NB4 (cell line): ENCODE data around the gene CCDC110.

Experiments used
- DNase-seq: peaks from one replicate; pipeline ENCODE4 v3.0.0; 2010; ENCODE audit warnings: low read depth
- H3K4me3 ChIP-seq: one replicate; pipeline ENCODE4 v1.5.1; 2011; ENCODE audit warnings: mild to moderate bottlenecking, low read depth, low read length, moderate library complexity
- MYC ChIP-seq: IDR thresholded peaks from 2 replicates; pipeline ENCODE4 v1.6.1; 2011; ENCODE audit warnings: low read depth, low read length
- POLR2A ChIP-seq: IDR thresholded peaks from 2 replicates; pipeline ENCODE4 v1.6.1; 2011; ENCODE audit warnings: mild to moderate bottlenecking; ENCODE audit not compliant: insufficient read length; ENCODE audit errors: extremely low read depth
- TF ChIP-seq, protein P1 (sequence below): IDR thresholded peaks from one replicate; pipeline ENCODE4 v1.5.1; 2012; ENCODE audit warnings: low read depth, low read length
- TF ChIP-seq, protein P2 (sequence below): IDR thresholded peaks from 2 replicates; pipeline ENCODE4 v1.6.1; 2011; ENCODE audit warnings: low read depth, low read length

CCDC110 gene

DNA sequence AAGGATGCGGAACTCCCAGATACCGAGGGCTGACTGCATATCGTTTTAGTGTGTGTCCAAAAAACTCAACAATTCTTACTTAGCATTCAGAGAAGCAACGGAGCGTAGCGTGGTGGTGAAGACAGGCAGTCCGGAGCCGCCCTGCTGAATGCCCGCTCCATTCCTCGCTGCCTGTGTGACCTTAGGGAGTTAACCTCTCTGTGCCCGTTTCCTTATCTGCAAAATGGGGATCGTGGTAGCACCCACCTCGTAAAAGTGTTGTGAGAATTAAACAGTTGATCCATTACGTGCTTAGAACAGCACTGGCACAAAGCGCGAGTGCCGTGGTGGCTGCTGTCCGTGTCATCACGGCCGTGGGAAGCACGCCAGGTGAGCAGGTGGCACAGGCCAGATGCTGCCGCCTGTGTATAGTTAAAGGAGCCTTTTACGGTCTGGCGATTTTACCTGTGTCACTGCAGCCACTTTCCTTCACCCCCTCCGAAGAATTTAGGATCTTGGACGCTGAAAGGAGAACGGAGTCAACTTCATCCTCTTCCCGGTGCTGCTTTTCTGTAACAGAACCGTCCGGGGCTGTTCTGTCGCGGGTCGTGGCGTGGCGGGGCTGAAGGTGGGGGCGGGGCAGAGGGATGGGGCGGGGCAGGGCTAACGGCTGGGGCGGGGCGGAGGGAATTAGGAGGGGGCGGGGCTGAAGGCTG, 885 bp downstream of the CCDC110 start:
- TF ChIP-seq, protein P1, sequence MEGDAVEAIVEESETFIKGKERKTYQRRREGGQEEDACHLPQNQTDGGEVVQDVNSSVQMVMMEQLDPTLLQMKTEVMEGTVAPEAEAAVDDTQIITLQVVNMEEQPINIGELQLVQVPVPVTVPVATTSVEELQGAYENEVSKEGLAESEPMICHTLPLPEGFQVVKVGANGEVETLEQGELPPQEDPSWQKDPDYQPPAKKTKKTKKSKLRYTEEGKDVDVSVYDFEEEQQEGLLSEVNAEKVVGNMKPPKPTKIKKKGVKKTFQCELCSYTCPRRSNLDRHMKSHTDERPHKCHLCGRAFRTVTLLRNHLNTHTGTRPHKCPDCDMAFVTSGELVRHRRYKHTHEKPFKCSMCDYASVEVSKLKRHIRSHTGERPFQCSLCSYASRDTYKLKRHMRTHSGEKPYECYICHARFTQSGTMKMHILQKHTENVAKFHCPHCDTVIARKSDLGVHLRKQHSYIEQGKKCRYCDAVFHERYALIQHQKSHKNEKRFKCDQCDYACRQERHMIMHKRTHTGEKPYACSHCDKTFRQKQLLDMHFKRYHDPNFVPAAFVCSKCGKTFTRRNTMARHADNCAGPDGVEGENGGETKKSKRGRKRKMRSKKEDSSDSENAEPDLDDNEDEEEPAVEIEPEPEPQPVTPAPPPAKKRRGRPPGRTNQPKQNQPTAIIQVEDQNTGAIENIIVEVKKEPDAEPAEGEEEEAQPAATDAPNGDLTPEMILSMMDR, result no peak
- TF ChIP-seq POLR2A (no peak), MYC (no peak)
- TF ChIP-seq, protein P2, sequence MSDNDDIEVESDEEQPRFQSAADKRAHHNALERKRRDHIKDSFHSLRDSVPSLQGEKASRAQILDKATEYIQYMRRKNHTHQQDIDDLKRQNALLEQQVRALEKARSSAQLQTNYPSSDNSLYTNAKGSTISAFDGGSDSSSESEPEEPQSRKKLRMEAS, result no peak
- H3K4me3 ChIP-seq, result peak overlapping the region; percentile 21
- peak; percentile 25 for DNase-seq

DNA sequence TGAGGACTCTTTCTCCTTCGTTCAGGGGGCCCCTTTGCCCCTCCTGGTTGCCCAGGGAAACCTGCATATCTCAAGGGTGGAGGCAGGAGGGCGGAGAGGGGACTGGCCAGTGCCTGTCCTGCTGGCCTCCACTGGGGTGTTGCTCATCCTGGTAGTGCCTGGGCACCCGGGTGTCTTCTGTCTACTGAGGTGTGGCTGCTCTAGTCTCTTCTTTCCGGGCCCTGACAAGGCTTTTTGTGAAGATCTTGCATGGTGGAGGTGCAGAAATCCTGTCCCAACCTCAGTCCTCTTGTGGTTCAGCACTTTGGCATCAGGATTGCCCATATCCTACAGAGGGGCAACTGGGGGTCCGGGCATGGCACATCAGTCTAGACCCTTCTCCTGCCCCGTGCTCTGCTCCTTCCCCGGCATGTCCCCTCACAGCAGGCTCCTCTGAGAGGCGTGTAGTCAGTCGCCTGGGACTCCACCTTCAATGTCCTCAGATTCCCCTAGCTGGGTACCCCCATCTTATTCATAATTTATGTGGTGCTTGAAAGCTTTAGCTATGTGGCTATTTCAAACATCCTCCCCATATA, 1.9 kb downstream of the CCDC110 start:
- H3K4me3 ChIP-seq, result no peak overlapping the region
- no peak for DNase-seq
- no peak for TF ChIP-seq MYC
- TF ChIP-seq, protein P2, result no peak
- TF ChIP-seq, protein P1, result no peak
- no peak for TF ChIP-seq POLR2A

DNA sequence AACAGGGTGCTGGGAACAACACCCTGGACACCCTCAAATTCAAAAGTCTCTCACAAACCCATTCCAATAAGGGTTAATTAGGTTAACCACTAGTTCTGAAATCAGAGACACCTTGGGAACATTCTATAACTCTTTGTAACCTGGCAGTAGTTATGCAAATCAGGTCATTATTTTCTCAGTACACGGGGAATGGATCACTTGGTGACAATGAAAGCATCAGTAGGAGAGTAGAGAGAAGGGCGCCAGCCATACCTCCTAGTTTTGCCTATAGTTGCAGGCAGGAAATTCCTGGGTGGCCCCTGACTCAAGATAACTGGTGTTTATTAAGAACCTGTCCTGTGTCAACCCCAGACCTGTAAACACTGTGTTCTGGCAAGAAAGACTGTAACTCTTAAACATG, 2.5 kb downstream of the CCDC110 start:
- H3K4me3 ChIP-seq, result no peak overlapping the region
- TF ChIP-seq, protein P2, result no peak
- TF ChIP-seq, protein P1, result no peak
- TF ChIP-seq POLR2A, result no peak
- TF ChIP-seq MYC, result no peak

DNA sequence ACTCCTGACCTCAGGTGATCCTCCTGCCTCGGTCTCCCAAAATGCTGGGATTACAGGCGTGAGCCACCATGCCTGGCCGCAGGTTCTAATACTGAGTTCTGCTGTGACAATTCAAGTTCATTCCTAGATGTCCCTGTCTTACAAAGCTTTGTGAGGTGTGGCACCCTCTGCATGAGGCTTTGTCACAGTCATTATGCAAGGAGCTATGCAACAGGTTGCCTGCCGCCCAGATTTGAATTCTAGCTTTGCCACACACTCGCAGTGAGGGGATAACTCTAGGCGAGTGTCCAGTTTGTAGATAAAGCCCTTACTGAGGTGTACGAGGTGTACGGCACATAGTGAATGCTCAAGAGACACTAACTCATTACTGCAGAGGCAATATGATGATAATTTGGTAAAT, 3.5 kb downstream of the CCDC110 start:
- TF ChIP-seq, protein P2, result no peak
- TF ChIP-seq MYC (no peak), POLR2A (no peak)
- TF ChIP-seq, protein P1, result no peak
- DNase-seq, result no peak
- no peak overlapping the region for H3K4me3 ChIP-seq

More for the DNA sequence above, 2.5 kb downstream of the CCDC110 start:
- no peak for DNase-seq

DNA sequence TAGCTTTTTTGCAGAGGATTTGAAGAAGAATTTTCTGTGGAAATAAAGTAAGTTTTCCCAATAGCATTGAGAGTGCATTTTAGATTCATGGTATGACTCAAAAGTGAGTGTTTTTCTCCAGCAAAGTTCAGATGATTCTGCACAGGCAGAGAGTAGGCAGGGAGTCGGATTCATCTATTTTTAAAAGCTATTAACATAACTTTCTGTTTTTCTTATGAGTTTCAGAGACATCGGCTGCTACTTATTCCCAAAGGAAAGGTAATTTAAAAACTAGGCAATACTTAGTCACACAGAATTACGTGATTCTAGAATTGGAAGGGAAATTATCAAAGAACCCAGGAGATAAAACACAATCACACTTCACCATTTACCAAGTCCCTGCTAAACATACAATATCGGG, 4.4 kb downstream of the CCDC110 start:
- TF ChIP-seq MYC (no peak), POLR2A (no peak)
- TF ChIP-seq, protein P2, result no peak
- no peak overlapping the region for H3K4me3 ChIP-seq
- no peak for DNase-seq

DNA sequence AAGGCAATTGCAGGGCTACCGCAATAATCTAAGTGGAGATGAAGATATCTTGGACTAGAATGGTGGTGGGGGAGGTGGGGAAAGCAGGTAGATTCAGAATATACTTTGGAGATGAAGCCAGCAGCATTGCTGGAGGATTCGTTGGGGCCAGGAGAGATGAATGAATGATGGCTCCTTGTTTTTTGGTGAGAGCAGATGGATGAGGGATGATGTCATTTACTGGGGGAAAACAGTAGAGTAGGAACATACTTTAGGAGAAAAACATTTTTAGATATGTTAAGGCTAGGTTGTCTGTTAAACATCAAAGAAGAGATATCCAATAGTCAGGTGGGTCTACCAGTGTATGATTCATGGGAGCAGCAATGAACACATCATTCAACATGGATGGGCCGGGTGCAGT, 5.8 kb downstream of the CCDC110 start:
- H3K4me3 ChIP-seq, result no peak overlapping the region
- DNase-seq, result no peak
- TF ChIP-seq, protein P1, result no peak
- TF ChIP-seq POLR2A (no peak), MYC (no peak)
- TF ChIP-seq, protein P2, result no peak
